Heart left ventricle (tissue), 16 donors: ENCODE measurements around the gene HLCS. TPM values are rescaled to one million over a fixed set of nuclear protein-coding genes. Genes with fewer than 3 reads are reported as not detected.

Experiments used
- ATAC-seq, 4 donors: fragments of 200-7000 bp; cut with Tn5 transposase; one replicate each; pipeline ENCODE4 v1.9.1; 2020 to 2022; ENCODE audit warnings: moderate library complexity in 4 of 4, mild to moderate bottlenecking in 3 of 4, moderate number of reproducible peaks in 1 of 4
- DNase-seq, 5 donors: peaks; one replicate each; pipeline ENCODE4 v3.0.0-alpha.2; 2020
- H3K27ac ChIP-seq, 12 donors: fragments of 200-600 bp; sonication (generic) in 4 of 12; one replicate each; pipeline versions ENCODE4 v1.5.0 to v1.8.0; 2016 to 2022; ENCODE audit warnings: mild to moderate bottlenecking in 2 of 12
- H3K27me3 ChIP-seq, 9 donors: fragments of 200-600 bp; sonication (generic) in 2 of 9; one replicate each; pipeline versions ENCODE4 v1.5.1 to v1.8.0; 2016 to 2022; ENCODE audit warnings: mild to moderate bottlenecking in 3 of 9
- H3K36me3 ChIP-seq, 9 donors: fragments of 200-600 bp; sonication (generic) in 2 of 9; one replicate each; pipeline versions ENCODE4 v1.5.0 to v1.8.0; 2018 to 2022; ENCODE audit warnings: mild to moderate bottlenecking in 2 of 9
- H3K4me1 ChIP-seq, 12 donors: fragments of 200-600 bp; sonication (generic) in 4 of 12; one replicate each; pipeline versions ENCODE4 v1.5.0 to v1.8.0; 2016 to 2022; ENCODE audit warnings: mild to moderate bottlenecking in 3 of 12
- H3K4me3 ChIP-seq, 12 donors: fragments of 200-600 bp; sonication (generic) in 4 of 12; one replicate each; pipeline versions ENCODE4 v1.5.0 to v1.8.0; 2017 to 2022; ENCODE audit warnings: mild to moderate bottlenecking in 9 of 12, moderate library complexity in 4 of 12
- H3K9me3 ChIP-seq, 12 donors: fragments of 200-600 bp; sonication (generic) in 4 of 12; one replicate each; pipeline versions ENCODE4 v1.5.0 to v1.8.0; 2016 to 2022; ENCODE audit warnings: mild to moderate bottlenecking in 1 of 12
- CTCF ChIP-seq, 12 donors: fragments of 200-600 bp; sonication (generic) in 4 of 12; IDR thresholded peaks; one replicate each; pipeline versions ENCODE4 v1.5.0 to v1.8.0; 2018 to 2022; ENCODE audit warnings: antibody characterized with exemption in 12 of 12, mild to moderate bottlenecking in 5 of 12
- POLR2A ChIP-seq, 2 donors: fragments of 450-650 bp; IDR thresholded peaks; one replicate each; pipeline ENCODE4 v1.6.1; 2017; ENCODE audit warnings: antibody characterized with exemption in 2 of 2, mild to moderate bottlenecking in 2 of 2, moderate library complexity in 2 of 2
- WGBS, 4 donors: extraction: QIAGEN DNeasy Blood & Tissue Kit in 2 of 4; methylation state at CpG; one replicate each; pipeline versions ENCODE4 v1.1.5 to v1.1.7; 2013 to 2018; 5-methylcytosine and 5-hydroxymethylcytosine counted together
- intact Hi-C, 10 donors: fragments of 100-400 bp; cut with DNase I; formaldehyde crosslinking; loops; one replicate each; pipeline versions ENCODE4 v1.11.1 to v1.14.2; 2022
- polyA plus RNA-seq, 2 donors: library from polyadenylated mRNA; stranded (reverse); fragments of 200-250 nt; gene quantifications; one replicate each; pipeline ENCODE4 v1.2.3, GENCODE V29; 2013
- total RNA-seq, 9 donors: library from RNA; depleted of rRNA in 2 of 9; stranded (reverse); fragments of >200 nt in 2 of 9; fragmentation: NEBNext Ultra II Directional in 3 of 9; extraction: Animal tissue kit (Norgen Biotek cat#: 25700) in 3 of 9; gene quantifications; one replicate each; pipeline versions ENCODE4 v1.1.0 to v1.2.4, GENCODE V29; 2016 to 2023
- donor health status: ischemic (EF 13 %, LVEDD 7.1; RV severe dilation, severe dysfunction).
- donor health status: healthy with polysubstance abuse.
- donor health status: DM: no; HTN: yes; CAD: no.
- donor health status: DM: no; HTN: no; CAD: no.
- donor health status: ischemic (EF 25% LVEDD 6.9; RV normal size, moderate dysfunction).
- donor health status: ischemic (EF 25% LVEDD 5.7; RV mildly dilated, moderate dysfunction).
- donor health status: healthy.
- donor health status: DM: yes; HTN: yes; CAD: no.
- donor health status: ischemic (EF 35%, LVEDD 5.7; RV mildly dilated, moderate dysfunction).
- donor health status: nonischemic (EF 11% LVEDD 7.7; RV severe dilation, severe dysfunction).
- donor health status: DM: yes; HTN: yes; CAD: no.
- donor health status: PGD.
- donor health status: ischemic (EF 29% LVEDD 5.4; RV normal size, mild dysfunction).
- donor health status: nonischemic (EF 23%, LVEDD 6.1; RV moderate dilation, normal function).

The HLCS gene
- total and polyA plus RNA-seq, 11 donors: 1.8 to 15.2 (median 6.2) TPM

DNA sequence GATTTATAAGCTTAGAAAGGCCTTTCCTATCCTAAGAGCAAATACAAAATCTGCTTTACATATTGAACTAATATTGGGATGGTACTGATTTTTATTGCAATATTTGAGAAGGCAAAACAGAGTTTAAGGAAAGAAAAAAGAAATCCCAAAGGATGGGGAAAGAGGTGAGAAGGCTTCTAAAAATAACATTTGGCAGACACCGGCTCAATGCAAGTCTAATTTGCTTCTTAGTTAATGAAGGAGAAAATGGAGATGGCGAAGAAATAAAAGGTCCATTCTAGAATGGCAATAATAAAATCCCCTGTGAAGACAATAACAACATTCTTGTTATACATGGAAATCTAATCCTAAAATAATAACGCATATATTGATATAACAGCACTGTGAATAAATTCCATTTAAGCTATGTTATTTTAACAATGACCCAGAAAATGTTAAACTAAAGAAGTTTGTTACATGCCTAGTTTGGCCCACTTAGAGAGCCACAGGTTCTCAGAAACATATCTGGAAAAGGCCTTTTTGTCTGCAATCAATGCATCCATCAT, 117.7 kb downstream of the HLCS start:
- Histone ChIP-seq H3K27me3 (no peaks in the 10 kb centered on the region), H3K9me3 (no peaks in the 10 kb centered on the region), H3K27ac (no peak overlapping the region), H3K36me3 (no peaks in the 10 kb centered on the region), H3K4me1 (peaks cover 0 to 5% (median 0%) of the 10 kb centered on the region in 12 donors), H3K4me3 (no peak overlapping the region)
- TF ChIP-seq CTCF (IDR thresholded peaks at IDR 0.05): no peak
- TF ChIP-seq POLR2A (IDR thresholded peaks at IDR 0.05): no peak
- intact Hi-C loops: no loop called here
- ATAC-seq: no peak
- no peak for DNase-seq
- WGBS, 4 donors: 81 to 90% (median 85%) methylated on average over 3 of the region's 3 CpGs

DNA sequence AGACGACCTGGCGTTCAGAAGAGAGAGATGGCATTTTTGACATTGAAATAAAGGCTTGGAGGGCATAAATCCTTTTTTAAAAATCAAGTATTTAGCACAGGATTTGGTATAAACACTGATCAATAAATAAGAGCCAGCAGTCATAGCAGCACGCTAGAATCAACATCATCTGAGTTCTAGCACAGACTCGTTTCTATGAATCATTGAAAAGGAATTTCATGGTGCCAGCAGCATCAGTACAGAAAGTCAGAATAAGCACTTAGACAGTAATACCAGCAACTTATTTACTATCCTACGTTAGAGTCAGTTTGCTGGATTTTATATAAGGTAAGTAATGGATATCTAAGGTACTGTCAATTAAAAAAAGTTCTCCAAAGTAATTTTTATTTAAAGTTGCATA, 119.3 kb downstream of the HLCS start:
- WGBS, 4 donors: 57 to 74% (median 65%) methylated on average over 5 of the region's 5 CpGs
- no peak for ATAC-seq
- H3K27ac ChIP-seq: no peak overlapping the region
- H3K4me3 ChIP-seq: no peak overlapping the region
- TF ChIP-seq POLR2A (IDR thresholded peaks at IDR 0.05) (no peak), CTCF (IDR thresholded peaks at IDR 0.05) (no peak)
- intact Hi-C loops: no loop called here
- no peaks in the 10 kb centered on the region for H3K36me3 ChIP-seq
- H3K27me3 ChIP-seq: no peaks in the 10 kb centered on the region
- H3K9me3 ChIP-seq: no peaks in the 10 kb centered on the region
- DNase-seq: no peak
- H3K4me1 ChIP-seq: peaks cover 0 to 5% (median 0%) of the 10 kb centered on the region in 12 donors

DNA sequence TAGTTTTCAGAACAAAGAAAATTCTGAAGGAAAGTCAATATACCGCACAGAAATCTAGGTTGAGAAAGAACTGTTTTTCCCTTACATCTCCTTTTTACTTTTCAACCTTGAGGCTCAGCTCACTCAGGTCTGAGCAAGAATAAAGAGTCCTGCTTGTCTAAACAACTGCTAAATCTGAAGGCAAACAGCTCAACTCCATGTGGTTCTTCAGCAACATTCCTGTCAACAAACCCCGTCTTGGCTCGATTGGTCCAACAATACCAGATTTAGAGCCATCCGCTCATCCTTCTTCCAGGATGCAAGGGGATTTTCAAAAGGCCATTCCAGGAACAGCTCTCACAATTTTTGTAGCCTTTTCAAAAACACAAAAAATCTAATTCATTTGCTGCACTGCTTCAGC, 119.8 kb downstream of the HLCS start:
- ATAC-seq (no peak), DNase-seq (no peak)
- WGBS, 4 donors: 85 to 89% (median 88%) methylated on average over 4 of the region's 4 CpGs
- no peaks in the 10 kb centered on the region for H3K9me3 ChIP-seq
- no peaks in the 10 kb centered on the region for H3K36me3 ChIP-seq
- peaks cover 0 to 5% (median 0%) of the 10 kb centered on the region in 12 donors for H3K4me1 ChIP-seq
- TF ChIP-seq POLR2A (IDR thresholded peaks at IDR 0.05) (no peak), CTCF (IDR thresholded peaks at IDR 0.05) (no peak)
- no peak overlapping the region for H3K27ac ChIP-seq
- H3K4me3 ChIP-seq: no peak overlapping the region
- no peaks in the 10 kb centered on the region for H3K27me3 ChIP-seq
- intact Hi-C loops: no loop called here

GRCh38 chr21:36845790-36846189, 120.7 kb downstream of the HLCS start:
- intact Hi-C loops: no loop called here
- ATAC-seq: no peak

More at GRCh38 chr21:36845790-36846189, 120.7 kb downstream of the HLCS start:
- Histone ChIP-seq H3K36me3 (no peaks in the 10 kb centered on the region), H3K27me3 (no peaks in the 10 kb centered on the region), H3K4me3 (no peak overlapping the region), H3K27ac (no peak overlapping the region), H3K9me3 (no peaks in the 10 kb centered on the region), H3K4me1 (peaks cover 0 to 5% (median 0%) of the 10 kb centered on the region in 12 donors)
- TF ChIP-seq POLR2A (IDR thresholded peaks at IDR 0.05) (no peak), CTCF (IDR thresholded peaks at IDR 0.05) (no peak)
- no peak for DNase-seq
- WGBS, 4 donors: 96 to 99% (median 97%) methylated on average over 2 of the region's 2 CpGs
